Measurements from ENCODE around the gene CATSPERD.
"Not testable (repeated sequence)": the region's sequence is repeated elsewhere in the genome, so short reads cannot be mapped to it uniquely, and the experiment has no call there.

CATSPERD gene

DNA sequence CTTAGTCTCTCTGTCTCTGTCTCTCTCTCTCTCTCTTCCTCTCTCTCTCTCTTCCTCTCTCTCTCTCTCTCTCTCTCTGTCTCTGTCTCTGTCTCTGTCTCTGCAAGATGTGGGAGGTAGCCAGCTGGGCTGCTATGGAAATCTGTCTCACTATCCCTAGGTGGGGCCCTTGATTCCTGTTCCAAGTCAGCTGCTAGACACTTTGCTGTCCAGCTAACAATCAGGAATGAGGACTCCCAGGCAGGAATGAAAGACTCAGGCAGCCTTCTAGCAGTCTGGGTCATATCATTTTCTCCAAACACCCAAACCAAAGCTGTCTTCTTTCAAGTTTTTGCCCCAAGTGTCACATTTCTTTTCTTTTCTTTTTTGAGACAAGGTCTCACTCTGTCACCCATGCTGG, 23.2 kb downstream of the CATSPERD start:
- no peak for DNase-seq

DNA sequence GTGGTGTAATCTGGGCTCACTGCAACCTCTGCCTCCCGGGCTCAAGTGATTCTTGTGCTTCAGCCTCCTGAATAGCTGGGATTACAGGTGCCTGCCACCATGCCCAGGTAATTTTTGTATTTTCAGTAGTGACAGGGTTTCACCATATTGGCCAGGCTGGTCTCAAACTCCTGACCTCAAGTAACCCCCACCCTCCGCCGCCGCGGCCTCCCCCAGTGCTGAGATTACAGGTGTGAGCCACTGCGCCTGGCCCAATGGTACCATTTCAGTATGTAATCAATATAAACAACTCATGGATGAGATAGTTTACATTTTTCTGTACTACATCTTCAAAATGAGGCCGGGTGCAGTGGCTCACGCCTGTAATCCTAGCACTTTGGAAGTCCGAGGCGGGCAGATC, 24.6 kb downstream of the CATSPERD start:
- not testable (repeated sequence) for DNase-seq

DNA sequence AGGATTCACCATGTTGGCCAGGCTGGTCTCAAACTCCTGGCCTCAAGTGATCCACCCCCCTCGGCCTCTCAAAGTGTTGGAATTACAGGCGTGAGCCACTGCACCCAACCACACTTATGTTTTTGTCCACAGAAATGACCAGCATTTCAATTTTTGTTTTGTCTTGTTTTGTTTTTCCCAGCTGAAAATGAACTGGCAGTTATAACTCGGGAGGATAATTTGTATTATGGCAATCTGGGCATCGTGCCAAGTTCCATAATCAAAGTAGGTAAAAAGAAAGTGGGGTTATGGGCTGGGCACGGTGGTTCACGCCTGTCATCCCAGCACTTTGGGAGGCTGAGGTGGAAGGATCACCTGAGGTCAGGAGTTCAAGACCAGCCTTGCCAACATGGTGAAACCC, 28.5 kb downstream of the CATSPERD start:
- not testable (repeated sequence) for DNase-seq

DNA sequence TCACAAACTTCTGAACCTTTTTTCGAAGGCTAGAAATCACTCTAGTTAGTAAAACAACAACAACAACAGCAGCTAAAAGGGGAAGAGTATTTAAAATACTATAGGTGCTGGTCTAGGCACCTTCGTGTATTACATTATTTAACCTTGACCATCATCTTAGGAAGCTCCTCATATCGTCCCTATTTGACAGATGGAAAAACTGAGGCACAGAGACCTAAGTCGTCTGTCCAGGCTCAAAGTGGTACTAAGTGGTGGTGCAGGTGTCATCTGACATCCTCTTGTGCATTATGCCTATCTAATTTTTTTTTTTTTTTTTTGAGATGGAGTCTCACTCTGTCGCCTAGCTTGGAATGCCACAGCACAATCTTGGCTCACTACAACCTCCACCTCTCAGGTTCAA, 29.1 kb downstream of the CATSPERD start:
- no peak for DNase-seq

DNA sequence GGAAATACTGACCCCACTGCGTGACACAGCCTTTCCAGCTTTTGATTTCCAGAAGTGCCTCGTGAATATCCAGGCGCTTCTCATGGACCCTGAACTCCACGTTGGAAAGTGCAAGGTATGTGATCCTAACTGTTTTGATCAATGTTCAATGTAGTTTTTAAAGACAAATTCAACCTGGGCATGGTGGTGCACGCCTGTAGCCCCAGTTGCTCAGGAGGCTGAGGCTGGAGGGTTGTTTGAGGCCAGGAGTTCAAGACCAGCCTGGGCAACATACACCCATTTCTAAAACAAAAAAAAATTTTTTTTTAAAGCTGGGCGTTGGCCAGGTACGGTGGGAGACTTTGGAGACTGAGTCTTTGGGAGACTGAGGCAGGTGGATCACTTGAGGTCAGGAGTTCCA, 31.3 kb downstream of the CATSPERD start:
- DNase-seq: no peak

DNA sequence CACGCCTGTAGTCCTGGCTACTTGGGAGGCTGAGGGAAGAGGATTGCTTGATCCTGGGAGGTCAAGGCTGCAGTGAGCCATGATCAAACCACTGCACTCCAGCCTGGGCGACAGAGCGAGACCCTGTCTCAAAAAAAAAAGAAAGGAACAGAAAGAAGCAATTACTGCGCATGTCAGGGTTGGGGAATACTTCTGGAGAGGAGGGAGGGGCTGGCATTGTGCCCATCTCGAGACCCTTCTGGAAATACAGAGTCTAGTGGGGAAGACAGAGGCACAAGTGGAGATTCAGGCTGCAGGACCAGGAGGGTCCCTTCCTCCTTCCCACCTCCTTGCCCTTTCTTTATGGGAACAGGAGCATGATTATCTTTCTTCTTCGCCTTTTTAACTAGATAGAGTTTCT, 33.3 kb downstream of the CATSPERD start:
- DNase-seq: no peak

DNA sequence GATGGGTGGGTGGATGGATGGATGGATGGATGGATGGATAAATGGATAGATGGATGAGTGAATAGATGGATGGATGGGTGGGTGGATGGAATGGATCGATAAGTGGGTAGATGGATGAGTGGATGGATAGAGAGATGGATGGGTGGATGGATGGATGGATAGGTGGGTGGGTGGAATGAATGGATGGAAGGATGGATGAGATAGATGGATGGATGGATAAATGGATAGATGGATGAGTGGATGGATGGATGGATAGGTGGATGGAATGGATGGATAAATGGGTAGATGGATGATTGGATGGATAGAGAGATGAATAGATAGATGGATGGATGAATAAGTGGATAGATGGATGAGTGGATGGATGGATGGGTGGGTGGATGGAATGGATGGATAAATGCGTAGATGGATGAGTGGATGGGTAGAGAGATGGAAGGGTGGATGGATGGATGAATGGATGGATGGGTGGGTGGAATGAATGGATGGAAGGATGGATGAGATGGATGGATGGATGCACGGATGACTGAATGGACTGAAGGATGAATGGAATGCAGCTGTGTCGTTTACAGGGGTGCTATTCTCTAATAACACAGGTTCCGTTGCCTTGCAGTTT, 42.3 kb downstream of the CATSPERD start:
- DNase-seq: no peak

DNA sequence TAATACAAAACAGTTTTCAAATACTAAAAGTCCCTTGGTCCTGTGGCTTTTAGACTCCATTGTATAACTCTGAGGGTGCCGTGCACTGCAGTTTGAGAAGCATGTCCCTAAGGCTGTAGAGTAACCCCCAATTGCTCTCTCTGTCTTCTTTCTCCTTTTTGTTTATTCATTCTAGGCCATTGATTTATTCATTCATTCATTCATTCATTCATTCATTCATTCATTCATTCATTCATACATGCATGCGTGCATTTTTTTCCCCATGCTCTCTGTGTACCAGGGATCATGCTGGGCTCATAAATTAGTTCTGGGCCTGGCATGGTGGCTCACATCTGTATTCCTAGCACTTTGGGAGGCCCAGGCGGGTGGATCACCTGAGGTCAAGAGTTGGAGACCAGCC, 44.8 kb downstream of the CATSPERD start:
- no peak for DNase-seq

DNA sequence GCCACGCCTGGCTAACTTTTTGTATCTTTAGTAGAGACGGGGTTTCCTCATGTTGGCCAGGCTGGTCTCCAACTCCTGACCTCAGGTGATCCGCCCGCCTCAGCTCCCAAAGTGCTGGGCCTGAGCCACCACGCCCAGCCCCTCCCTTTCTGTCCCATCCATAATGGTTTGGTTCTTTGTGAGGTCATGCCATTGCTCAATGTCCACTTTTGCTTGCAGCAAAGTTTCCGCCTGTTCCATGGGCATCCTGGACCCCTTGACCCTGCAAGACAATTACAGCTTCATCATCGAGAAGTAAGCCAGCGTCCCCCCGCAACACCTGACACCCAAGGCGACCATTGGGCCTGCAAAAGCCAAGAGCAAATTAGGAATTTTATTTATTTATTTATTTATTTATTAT, 47.5 kb downstream of the CATSPERD start:
- DNase-seq: no peak

DNA sequence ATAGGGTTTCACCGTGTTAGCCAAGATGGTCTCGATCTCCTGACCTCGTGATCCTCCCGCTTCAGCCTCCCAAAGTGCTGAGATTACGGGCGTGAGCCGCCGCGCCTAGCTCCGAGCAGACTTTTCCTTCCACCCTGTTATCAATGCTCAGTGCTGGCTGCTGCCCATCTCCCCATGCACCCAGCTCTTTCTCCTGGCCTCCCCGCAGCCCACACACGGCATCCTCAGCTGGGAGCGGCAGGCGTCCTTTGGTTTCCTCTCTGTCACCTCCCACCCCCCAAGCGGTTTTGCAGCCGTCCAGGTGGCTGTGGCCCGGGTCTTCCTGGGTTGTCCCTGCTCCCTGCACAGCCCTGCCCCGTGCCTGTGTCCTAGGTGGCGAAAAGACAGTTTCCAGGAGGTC, 52.0 kb downstream of the CATSPERD start:
- no peak for DNase-seq

DNA sequence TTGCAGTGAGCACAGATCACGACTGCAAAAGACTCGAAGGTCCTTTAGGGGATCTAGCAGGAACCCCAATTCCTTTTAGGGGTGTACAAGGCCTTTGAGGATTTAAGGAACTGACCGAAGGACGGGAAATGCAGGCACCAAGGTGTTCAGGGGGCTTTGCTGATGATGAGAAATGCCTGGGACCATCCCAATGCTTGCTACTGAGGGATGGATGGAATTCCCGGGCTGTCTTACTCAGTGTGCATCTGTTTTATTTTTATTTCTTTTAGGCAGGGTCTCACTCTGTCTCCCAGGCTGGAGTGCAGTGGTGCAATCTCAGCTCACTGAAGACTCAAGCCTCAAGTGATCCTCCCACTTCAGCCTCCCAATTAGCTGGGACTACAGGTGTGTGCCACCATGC, 52.8 kb downstream of the CATSPERD start:
- no peak for DNase-seq

DNA sequence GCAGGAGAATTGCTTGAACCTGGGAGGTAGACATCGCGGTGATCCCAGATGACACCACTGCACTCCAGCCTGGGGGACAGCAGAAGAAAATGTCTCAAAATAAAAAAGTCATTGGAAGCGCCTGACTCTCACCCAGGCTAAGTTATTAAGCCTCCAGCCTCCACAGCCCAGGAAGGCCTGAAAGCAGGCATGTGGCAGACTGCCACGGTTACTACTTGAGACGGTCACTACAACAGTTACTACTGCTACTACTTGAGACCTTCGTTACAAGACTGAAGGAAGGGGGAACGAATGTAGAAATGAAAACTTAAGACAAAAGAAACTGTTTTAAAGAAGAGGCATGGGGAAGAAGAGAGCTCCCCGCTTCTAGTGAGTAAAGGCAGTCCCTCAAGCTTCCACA, 54.5 kb downstream of the CATSPERD start:
- no peak for DNase-seq

DNA sequence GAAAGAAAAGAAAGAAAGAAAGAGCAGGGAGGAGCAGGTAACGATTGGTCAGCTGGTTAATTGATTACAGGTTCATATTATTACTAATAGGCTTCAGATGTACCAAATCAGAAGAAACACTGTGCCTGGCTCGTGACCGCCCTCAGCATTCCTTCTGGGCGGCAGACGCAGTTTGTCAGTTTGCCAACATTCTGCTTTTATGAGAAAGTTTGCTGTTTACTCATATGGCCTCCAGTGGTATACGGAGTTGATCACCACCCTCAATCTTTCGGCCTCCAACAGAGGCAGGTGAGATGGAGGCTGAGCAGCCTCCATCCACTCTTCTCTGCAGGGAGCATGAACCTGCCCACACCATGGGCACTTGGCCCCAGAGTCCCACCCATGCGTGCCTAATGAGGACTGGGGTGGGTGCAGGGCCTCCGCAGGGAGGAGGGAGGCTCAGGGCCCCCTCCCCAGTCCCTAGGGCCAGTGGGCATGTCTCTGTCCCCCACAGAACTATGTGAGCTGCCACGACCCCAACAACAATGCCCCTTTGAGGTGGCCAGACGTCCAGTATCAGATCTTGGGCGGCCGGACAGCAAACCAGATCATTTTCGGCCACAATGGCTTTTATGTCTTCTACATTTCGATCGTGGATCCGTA, 55.4 kb downstream of the CATSPERD start:
- DNase-seq: no peak

DNA sequence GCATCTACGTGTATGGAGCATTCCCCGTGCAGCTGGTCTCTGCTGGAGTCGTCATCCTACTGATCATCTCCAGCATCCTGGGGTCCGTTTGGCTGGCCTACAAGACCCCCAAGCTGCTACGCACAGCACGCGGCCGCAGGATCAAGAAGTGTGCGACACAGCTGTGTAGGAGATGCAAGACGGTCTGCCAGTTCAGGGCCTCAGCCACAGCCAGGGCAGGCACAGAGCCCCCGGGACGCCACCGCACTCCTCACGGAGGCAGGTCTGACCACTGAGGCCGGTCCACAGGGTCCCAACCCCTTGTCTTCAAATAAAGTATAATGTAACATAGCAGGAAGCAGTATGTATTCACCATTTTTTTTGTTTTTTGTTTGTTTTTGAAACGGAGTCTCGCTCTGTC, 58.0 kb downstream of the CATSPERD start:
- no peak for DNase-seq

DNA sequence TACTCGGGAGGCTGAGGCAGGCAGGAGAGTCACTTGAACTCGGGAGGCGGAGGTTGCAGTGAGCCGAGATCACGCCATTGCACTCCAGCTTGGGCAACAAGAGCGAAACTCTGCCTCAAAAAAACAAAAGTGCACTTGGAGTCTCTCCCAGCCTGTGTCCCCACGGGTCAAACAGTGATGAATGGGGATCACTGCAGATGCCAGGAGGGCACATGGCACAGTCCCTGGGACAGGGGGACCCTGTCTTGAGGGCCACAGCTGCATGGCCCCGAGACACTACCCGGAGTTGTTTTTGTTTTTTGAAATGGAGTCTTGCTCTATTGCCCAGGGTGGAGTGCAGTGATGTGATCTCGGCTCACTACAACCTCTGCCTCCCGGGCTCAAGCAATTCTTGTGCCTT, 60.5 kb downstream of the CATSPERD start:
- not testable (repeated sequence) for DNase-seq

DNA sequence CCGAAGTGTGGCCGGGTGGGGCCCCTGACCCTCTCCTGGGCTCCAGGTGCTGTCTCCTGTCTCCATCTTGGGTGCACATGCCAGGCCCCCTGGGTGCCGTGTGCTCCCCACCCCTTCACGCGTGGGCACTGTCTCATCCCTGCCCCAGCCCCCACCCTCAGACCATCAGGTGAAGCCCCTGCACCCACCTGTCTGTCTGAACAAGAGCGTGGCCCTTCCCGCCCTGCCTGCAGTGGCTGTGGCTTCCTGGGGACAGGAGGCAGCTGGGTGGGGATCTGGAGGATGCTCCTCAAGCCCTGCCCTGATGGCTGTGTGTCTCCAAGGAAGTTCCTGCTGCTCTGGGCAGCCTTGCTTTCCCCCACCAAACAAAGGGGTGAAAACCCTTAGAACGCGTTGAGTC, 61.9 kb downstream of the CATSPERD start:
- DNase-seq: no peak

DNA sequence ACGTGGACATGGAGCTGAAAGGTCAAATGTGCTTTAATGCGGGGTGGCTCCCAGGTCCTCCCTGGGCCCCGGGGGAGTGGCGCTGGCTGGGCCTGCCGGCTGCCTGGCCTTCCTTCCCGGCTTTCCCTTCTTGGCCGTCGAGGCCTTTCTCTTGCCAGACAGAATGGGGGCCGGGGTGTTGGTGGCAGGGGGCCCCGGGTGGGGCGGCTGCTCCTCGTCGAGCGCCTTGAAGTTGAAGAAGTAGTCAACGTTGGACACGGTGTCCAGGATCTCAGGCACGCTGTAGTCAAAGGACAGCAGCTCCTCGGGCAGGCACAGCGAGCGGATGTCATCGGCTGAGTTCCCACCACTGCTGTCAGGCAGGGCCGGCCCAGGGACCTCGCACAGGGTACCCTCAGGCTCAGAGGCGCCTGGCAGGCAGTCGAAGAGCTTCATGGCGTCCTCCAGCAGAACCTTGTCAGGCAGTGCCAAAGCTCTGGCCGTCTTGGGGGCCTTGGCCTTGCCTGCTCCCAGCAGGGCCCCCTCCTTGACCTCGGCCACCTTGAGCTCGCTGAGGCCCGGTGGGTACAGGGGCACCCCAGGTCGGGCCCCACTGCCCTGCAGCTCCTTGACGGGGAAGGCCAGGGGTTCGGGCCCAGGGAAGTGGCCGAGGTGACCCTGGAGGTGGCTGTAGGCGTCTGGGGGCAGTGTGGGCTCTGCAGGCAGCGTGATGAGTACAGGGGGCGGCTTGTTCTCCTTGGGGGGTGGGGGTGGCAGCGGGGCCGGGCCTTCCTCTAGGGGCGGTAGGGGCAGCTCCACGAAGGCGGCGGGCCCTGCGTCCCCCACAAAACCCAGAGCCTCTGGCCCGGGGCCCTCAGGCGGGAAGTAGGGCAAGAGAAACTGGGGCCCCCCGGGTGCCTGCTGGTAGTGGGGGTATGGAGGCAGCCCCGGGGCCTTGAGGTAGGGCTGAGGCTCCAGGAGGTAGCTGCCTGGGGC, 62.8 kb downstream of the CATSPERD start:
- DNase-seq: no peak

DNA sequence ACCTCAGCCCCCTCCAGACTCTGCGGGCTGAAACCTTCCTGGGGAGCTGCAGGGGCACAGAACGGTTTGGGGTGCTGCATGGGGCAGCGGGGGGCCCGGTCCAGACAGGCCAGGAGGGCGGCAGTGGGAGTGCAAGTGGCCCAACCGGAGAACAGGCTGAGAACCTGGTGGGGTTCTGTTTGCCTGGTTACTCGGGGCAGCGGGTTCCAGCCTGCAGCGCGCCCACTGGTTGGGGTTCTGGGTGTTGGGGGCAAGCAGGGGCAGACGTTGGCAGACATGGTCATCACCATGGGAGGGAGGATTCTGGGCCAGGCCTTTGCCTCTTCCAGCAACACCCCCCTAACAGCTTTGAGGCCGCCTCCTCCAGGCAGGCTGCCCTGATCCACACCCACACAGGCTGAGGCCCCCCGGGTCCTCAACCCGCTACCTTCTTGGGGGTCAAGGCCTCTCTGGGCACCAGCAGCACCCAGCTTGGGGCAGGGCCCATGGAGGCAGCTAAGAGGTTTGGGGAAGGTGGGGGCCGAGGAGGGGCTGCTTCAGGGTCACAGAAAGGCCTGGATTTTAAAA, 64.2 kb downstream of the CATSPERD start, which contains the start of gene PRR22:
Gene PRR22 (minus strand): TSS at position 166 of the 567 bp plus-strand sequence. CDS start 86 bp downstream, at position 80.
- DNase-seq: no peak

DNA sequence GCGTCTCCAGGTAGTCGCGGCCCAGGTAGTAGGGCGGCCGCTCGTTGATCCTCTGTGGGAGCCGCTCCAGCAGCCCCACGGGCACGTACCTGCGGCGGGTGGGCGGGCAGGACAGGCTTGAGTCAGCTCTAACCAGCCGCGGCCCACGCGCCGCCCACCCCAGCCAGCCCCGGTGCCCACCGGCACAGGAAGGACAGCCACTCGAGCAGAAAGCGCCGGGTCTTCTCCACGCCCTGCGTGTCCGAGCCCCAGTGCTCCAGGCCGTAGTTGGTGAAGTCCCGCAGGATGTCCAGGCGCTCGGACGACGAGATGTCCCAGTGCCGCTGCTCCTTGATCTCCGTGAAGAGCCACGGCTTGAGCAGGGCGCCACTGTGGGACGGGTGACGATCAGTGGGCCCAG, 65.0 kb downstream of the CATSPERD start:
- DNase-seq: no peak

DNA sequence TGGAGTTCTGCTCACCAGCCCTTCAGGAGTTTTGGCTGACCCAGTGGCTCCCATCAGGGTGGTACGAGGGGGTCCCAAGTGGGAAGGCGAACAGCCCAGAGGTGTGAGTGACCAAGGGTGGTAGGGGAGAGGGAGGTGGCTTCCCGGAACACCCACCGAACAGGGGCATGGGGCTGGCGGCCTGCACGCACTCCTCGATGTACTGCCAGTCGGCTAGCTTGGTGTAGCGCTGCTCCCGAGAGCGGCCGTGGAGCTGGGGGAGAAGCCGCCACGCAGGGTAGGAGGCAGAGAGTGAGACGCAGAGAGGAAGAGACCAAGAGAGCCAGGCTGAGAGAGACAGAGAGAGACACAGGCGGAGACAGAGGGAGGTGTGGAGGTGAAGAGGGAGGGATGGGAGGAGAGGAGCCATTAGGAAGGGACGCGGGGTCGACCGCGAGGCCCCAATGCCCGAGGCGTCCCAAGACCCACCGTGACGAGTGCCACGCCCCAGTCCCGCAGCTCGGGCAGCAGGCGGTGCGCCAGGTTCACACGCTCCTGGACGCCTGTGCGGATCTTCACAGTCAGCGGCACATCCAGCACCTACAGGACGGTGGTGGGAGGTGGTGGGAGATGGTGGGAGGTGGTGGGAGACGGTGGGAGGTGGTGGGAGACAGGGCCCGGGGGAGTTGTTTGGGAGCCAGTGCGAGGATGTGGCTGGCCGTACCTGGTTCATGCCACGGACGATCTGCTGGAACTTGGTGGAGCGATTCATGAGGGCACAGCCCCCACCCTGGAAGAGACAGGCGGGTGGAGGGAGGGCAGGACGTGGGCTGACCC, 66.4 kb downstream of the CATSPERD start:
- no peak for DNase-seq

DNA sequence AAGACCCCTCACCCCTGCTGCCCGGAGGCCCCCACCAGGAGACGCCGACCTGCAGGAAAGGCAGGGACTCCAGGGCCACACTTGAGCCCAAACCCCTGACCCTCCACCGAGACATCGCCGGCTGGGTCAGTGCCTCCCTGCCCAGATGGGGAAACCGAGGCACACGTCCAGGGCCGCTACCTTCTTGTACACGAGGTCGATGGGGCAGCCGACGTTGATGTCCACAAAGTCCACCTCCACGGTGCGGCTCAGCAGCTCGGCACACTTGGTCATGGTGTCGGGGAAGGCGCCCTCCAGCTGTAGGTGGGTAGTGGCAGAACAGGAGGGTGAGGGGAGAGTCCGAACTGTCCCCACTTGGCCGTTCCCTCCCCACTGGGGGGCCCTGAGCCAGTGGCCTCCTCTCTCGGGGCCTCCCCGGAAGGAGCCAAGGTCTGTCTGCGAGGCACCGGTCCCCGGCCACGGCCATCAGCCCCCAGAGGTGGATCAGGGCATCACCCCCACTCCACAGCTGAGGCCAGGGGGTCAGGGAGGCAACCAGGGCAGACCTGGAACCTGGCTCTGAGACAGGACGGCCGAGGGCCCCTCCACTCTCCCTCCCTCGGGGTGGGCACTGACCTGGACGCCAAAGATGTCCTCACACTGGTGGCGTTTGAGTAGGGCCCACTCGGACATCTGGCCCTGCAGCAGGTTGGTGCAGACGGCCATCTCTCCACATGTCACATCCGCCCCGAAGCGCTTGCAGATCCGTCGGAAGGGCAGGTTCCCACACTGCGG, 67.2 kb downstream of the CATSPERD start:
- no peak for DNase-seq

DNA sequence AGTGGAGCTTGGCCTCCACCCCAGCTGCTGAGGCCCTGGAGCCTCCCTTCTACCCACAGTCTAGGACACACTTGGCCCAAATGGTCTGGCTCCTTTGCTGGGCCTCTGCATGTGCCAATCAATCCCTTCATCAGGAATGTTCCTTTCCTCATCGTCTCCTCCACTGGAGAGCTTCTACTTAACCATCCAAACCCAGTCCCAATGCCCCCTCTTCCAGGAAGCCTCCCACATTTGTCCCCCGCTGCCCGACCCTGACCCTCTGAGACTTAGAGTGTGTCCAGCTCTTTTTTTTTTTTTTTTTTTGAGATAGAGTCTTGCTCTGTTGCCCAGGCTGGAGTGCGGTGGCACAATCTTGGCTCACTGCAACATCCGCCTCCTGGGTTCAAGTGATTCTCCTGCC, 68.0 kb downstream of the CATSPERD start:
- no peak for DNase-seq

Measured in T-helper 2 cell (primary cell).